Transverse colon (tissue), 4 donors: ENCODE data around the gene OOSP2. TPM values are rescaled to one million over a fixed set of nuclear protein-coding genes. Genes with fewer than 3 reads are reported as not detected.
"Not testable (repeated sequence)": the region's sequence is repeated elsewhere in the genome, so short reads cannot be mapped to it uniquely, and the experiment has no call there.

Source experiments
- DNase-seq: peaks from one replicate; pipeline ENCODE4 v3.0.0-alpha.2; 2019
- H3K27ac ChIP-seq, 4 donors: fragments of 200-600 bp; sonication (generic); 2 replicates each; pipeline ENCODE4 v1.5.1; 2016 to 2018; ENCODE audit warnings: inconsistent platforms in 4 of 4
- H3K27me3 ChIP-seq: fragments of 200-600 bp; sonication (generic); 2 replicates; pipeline ENCODE4 v1.5.1; 2017; ENCODE audit warnings: inconsistent platforms
- H3K36me3 ChIP-seq, 4 donors: fragments of 200-600 bp; sonication (generic); 2 replicates each; pipeline ENCODE4 v1.5.1; 2017 to 2019; ENCODE audit warnings: inconsistent platforms in 4 of 4
- H3K4me1 ChIP-seq, 4 donors: fragments of 200-600 bp; sonication (generic); 2 replicates each; pipeline ENCODE4 v1.5.1; 2017 to 2020; ENCODE audit warnings: inconsistent platforms in 4 of 4
- H3K4me3 ChIP-seq, 4 donors: fragments of 200-600 bp; sonication (generic); 1 replicate in 1 of 4; 2 replicates in 3 of 4; pipeline versions ENCODE4 v1.5.1 to v1.6.1; 2017 to 2019; ENCODE audit warnings: inconsistent platforms in 4 of 4
- H3K9me3 ChIP-seq, 2 donors: fragments of 200-600 bp; sonication (generic); 2 replicates each; pipeline ENCODE4 v1.5.1; 2017 to 2019; ENCODE audit warnings: inconsistent platforms in 2 of 2
- CTCF ChIP-seq, 5 experiments: fragments of 200-600 bp in 3 of 5; fragments of 450-650 bp in 2 of 5; sonication (generic) in 3 of 5; IDR thresholded peaks; 1 replicate in 2 of 5; 2 replicates in 3 of 5; pipeline ENCODE4 v1.5.1; 2016 to 2017; ENCODE audit warnings: antibody characterized with exemption in 5 of 5, inconsistent platforms in 3 of 5, mild to moderate bottlenecking in 2 of 5, moderate library complexity in 1 of 5
- EP300 ChIP-seq: sonication (generic); formaldehyde crosslinking; IDR thresholded peaks from one replicate; pipeline ENCODE4 v1.6.1; 2017; ENCODE audit warnings: antibody characterized with exemption, low read depth
- POLR2A ChIP-seq: fragments of 450-650 bp; IDR thresholded peaks from one replicate; pipeline ENCODE4 v1.6.1; 2016; ENCODE audit warnings: antibody characterized with exemption, mild to moderate bottlenecking, moderate library complexity
- POLR2AphosphoS5 ChIP-seq, 3 donors: sonication (generic); formaldehyde crosslinking; IDR thresholded peaks; one replicate each; pipeline ENCODE4 v1.6.1; 2016; ENCODE audit warnings: antibody characterized with exemption in 3 of 3
- WGBS, 2 donors: methylation state at CpG; one replicate each; pipeline ENCODE4 v1.1.5; 2018; ENCODE audit warnings: low coverage in 1 of 2; 5-methylcytosine and 5-hydroxymethylcytosine counted together
- in situ Hi-C, 4 donors: fragments of 200-750 bp; cut with MboI; loops; one replicate each; pipeline versions ENCODE4 v1.15.0 to v1.15.1; 2017; ENCODE audit warnings: low sequenced_read_pairs in 3 of 4, low pct_ligation_motif_present in 1 of 4, low pct_unique_long_range_greater_than_20kb in 1 of 4
- intact Hi-C: fragments of 100-400 bp; cut with DNase I; formaldehyde crosslinking; loops from one replicate; pipeline ENCODE4 v1.15.1; 2023; ENCODE audit warnings: low total_unique reads
- total RNA-seq, 4 donors: library from RNA; depleted of rRNA; stranded (reverse); fragments of >200 nt; gene quantifications; one replicate each; pipeline ENCODE4 v1.1.0, GENCODE V29; 2016

Gene OOSP2
- total RNA-seq, 4 donors from 2014 or later: not detected

- in situ Hi-C loops (no loop called here), intact Hi-C loops (no loop called here)
- Histone ChIP-seq H3K27ac (no peak overlapping the region), H3K4me1 (no peaks in the 10 kb centered on the region), H3K36me3 (no peaks in the 10 kb centered on the region), H3K4me3 (no peak overlapping the region), H3K27me3 (no peaks in the 10 kb centered on the region), H3K9me3 (no peaks in the 10 kb centered on the region)
- DNase-seq: no peak
- WGBS, 2 donors: 83 to 90% methylated on average over 2 to 3 of the region's 3 CpGs
- TF ChIP-seq EP300 (no peak), POLR2AphosphoS5 (IDR thresholded peaks at IDR 0.05) (no peak), CTCF (IDR thresholded peaks at IDR 0.05) (no peak), POLR2A (no peak)
Measured at GRCh38 chr11:60029015-60029632, 11.1 kb upstream of the OOSP2 start.

GRCh38 chr11:60050422-60050821 lies 10.2 kb downstream of the OOSP2 start:
- intact Hi-C loops, H3K4me3 ChIP-seq, H3K4me1 ChIP-seq, H3K36me3 ChIP-seq, DNase-seq, H3K9me3 ChIP-seq, in situ Hi-C loops, H3K27me3 ChIP-seq, H3K27ac ChIP-seq: not testable (repeated sequence)

- H3K27me3 ChIP-seq, H3K9me3 ChIP-seq, intact Hi-C loops, DNase-seq, in situ Hi-C loops, H3K27ac ChIP-seq, H3K36me3 ChIP-seq, H3K4me3 ChIP-seq, H3K4me1 ChIP-seq: not testable (repeated sequence)
- WGBS, 2 donors: 44 to 74% methylated on average over 3 of the region's 3 CpGs
Measured at GRCh38 chr11:60050839-60051238, 10.6 kb downstream of the OOSP2 start.

- intact Hi-C loops: no loop called here
- Histone ChIP-seq H3K36me3 (no peaks in the 10 kb centered on the region), H3K27ac (no peak within 1 kb of the TSS), H3K27me3 (no peaks in the 10 kb centered on the region), H3K4me1 (no peaks in the 10 kb centered on the region), H3K4me3 (no peak within 1 kb of the TSS), H3K9me3 (no peaks in the 10 kb centered on the region)
- TF ChIP-seq CTCF (IDR thresholded peaks at IDR 0.05): no peak
- no peak for TF ChIP-seq EP300
- no peak for TF ChIP-seq POLR2A
- no peak for TF ChIP-seq POLR2AphosphoS5 (IDR thresholded peaks at IDR 0.05)
- in situ Hi-C loops: no loop called here
- 81% methylated on average over 8 of the region's 8 CpGs; no CpG with 5 or more reads in 1 of the 2 donors for WGBS, 2 donors
- no peak for DNase-seq
Measured at GRCh38 chr11:60056349-60056969, 16.2 kb downstream of the OOSP2 start, which contains the start of gene MS4A3. MS4A3 (plus strand) TSS chr11:60056665; CDS start chr11:60061161, 4,496 bp downstream.

DNA sequence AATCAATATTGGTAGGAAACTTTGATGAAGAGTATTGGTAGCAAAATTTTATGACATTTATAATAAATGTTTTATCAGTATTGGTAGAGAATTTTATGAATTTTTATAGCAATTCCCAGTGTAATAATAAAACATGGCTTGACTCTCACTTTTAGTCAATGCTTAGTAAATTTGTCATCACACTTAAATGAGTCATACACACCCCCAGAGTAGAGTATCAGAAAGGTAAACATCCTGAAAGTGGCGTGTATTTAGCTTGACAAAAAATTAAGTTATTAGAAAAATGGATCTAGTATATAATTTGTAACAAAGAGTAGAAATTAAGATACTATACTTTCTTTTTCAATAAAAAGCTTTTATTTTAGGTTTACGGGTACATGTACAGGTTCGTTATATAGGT lies 18.8 kb downstream of the OOSP2 start:
- TF ChIP-seq CTCF (IDR thresholded peaks at IDR 0.05) (no peak), POLR2AphosphoS5 (IDR thresholded peaks at IDR 0.05) (no peak), EP300 (no peak), POLR2A (no peak)
- 64 to 74% methylated on average over 3 of the region's 3 CpGs for WGBS, 2 donors
- Histone ChIP-seq H3K27ac (no peak overlapping the region), H3K4me1 (no peaks in the 10 kb centered on the region), H3K9me3 (no peaks in the 10 kb centered on the region), H3K27me3 (no peaks in the 10 kb centered on the region), H3K36me3 (no peaks in the 10 kb centered on the region), H3K4me3 (no peak overlapping the region)
- DNase-seq: no peak
- in situ Hi-C loops: no loop called here
- intact Hi-C loops: no loop called here
